Measurements from ENCODE around the gene CPED1. TPM values are rescaled to one million over a fixed set of nuclear protein-coding genes. Genes with fewer than 3 reads are reported as not detected.

Gene CPED1
- total RNA-seq, 2 donors from 2014 or later, result 4.0 to 15.9 TPM

- TF ChIP-seq CTCF (IDR thresholded peaks at IDR 0.05), result no peak
- H3K9me3 ChIP-seq, result no peaks in the 10 kb centered on the region
- H3K27me3 ChIP-seq, result no peaks in the 10 kb centered on the region
- DNase-seq, result no peak
- no peaks in the 10 kb centered on the region for H3K4me1 ChIP-seq
- no peak overlapping the region for H3K9ac ChIP-seq (ENCODE audit: low read depth in 2 of 2, low read length in 2 of 2)
- no peak overlapping the region for H3K4me3 ChIP-seq
- H3K36me3 ChIP-seq, result no peaks in the 10 kb centered on the region
- intact Hi-C loops (cut with DNase I), result no loop called here
- no peak overlapping the region for H3K27ac ChIP-seq
Observed at GRCh38 chr7:121046893-121047468, 58.5 kb downstream of the CPED1 start.

- intact Hi-C loops (cut with DNase I), result no loop called here
- no peak overlapping the region for H3K27ac ChIP-seq
- no peak overlapping the region for H3K4me3 ChIP-seq
- H3K4me1 ChIP-seq, result no peaks in the 10 kb centered on the region
- no peak for DNase-seq
- no peak for TF ChIP-seq CTCF (IDR thresholded peaks at IDR 0.05)
- no peaks in the 10 kb centered on the region for H3K9me3 ChIP-seq
- no peaks in the 10 kb centered on the region for H3K27me3 ChIP-seq
- H3K36me3 ChIP-seq, result no peaks in the 10 kb centered on the region
- no peak overlapping the region for H3K9ac ChIP-seq (ENCODE audit: low read depth in 2 of 2, low read length in 2 of 2)
Observed at GRCh38 chr7:121048195-121048594, 59.7 kb downstream of the CPED1 start.

GRCh38 chr7:121049028-121049791 is 60.7 kb downstream of the CPED1 start:
- no peaks in the 10 kb centered on the region for H3K36me3 ChIP-seq
- no peaks in the 10 kb centered on the region for H3K9me3 ChIP-seq
- no peak overlapping the region for H3K4me3 ChIP-seq
- intact Hi-C loops (cut with DNase I), result no loop called here
- no peaks in the 10 kb centered on the region for H3K27me3 ChIP-seq
- DNase-seq, result no peak
- TF ChIP-seq CTCF (IDR thresholded peaks at IDR 0.05), result no peak
- no peak overlapping the region for H3K9ac ChIP-seq (ENCODE audit: low read depth in 2 of 2, low read length in 2 of 2)
- no peak overlapping the region for H3K27ac ChIP-seq
- no peaks in the 10 kb centered on the region for H3K4me1 ChIP-seq

- Histone ChIP-seq H3K9ac (ENCODE audit: low read depth in 2 of 2, low read length in 2 of 2) (no peak overlapping the region), H3K4me1 (no peaks in the 10 kb centered on the region), H3K9me3 (no peaks in the 10 kb centered on the region), H3K36me3 (no peaks in the 10 kb centered on the region), H3K4me3 (no peak overlapping the region), H3K27ac (no peak overlapping the region), H3K27me3 (no peaks in the 10 kb centered on the region)
- no peak for DNase-seq
- no peak for TF ChIP-seq CTCF (IDR thresholded peaks at IDR 0.05)
- intact Hi-C loops (cut with DNase I), result no loop called here
Observed at GRCh38 chr7:121049897-121050296, 61.4 kb downstream of the CPED1 start.

- Histone ChIP-seq H3K4me3 (no peak overlapping the region), H3K9me3 (no peaks in the 10 kb centered on the region), H3K9ac (ENCODE audit: low read depth in 2 of 2, low read length in 2 of 2) (no peak overlapping the region), H3K36me3 (no peaks in the 10 kb centered on the region), H3K27ac (no peak overlapping the region), H3K27me3 (no peaks in the 10 kb centered on the region), H3K4me1 (no peaks in the 10 kb centered on the region)
- DNase-seq, result no peak
- intact Hi-C loops (cut with DNase I), result no loop called here
- no peak for TF ChIP-seq CTCF (IDR thresholded peaks at IDR 0.05)
Observed at GRCh38 chr7:121053219-121053618, 64.7 kb downstream of the CPED1 start.

Measured in colonic mucosa (tissue), 4 donors.